Ishikawa (cell line): ENCODE results near the gene PKP3.

Source experiments
- CEBPB ChIP-seq: IDR thresholded peaks from 2 replicates; pipeline ENCODE4 v1.6.1; 2012
- CREB1 ChIP-seq: IDR thresholded peaks from 2 replicates; pipeline ENCODE4 v1.6.1; 2012; ENCODE audit warnings: low read depth
- EP300 ChIP-seq: IDR thresholded peaks from 2 replicates; pipeline ENCODE4 v1.6.1; 2012; ENCODE audit warnings: borderline replicate concordance
- FOXM1 ChIP-seq: IDR thresholded peaks from 2 replicates; pipeline ENCODE4 v1.6.1; 2012; ENCODE audit warnings: low read depth, borderline replicate concordance
- NFIC ChIP-seq: IDR thresholded peaks from 2 replicates; pipeline ENCODE4 v1.6.1; 2012
- RAD21 ChIP-seq: IDR thresholded peaks from 2 replicates; pipeline ENCODE4 v1.6.1; 2012; ENCODE audit warnings: low read depth
- TAF1 ChIP-seq: IDR thresholded peaks from 2 replicates; pipeline ENCODE4 v1.6.1; 2012; ENCODE audit warnings: low read depth, mild to moderate bottlenecking
- YY1 ChIP-seq: IDR thresholded peaks from 2 replicates; pipeline ENCODE4 v1.6.1; 2012; ENCODE audit warnings: low read depth
- ZBTB7A ChIP-seq: IDR thresholded peaks from 2 replicates; pipeline ENCODE4 v1.6.1; 2012; ENCODE audit warnings: low read depth
- TF ChIP-seq, protein P1 (sequence below): IDR thresholded peaks from 2 replicates; pipeline ENCODE4 v1.6.1; 2012
- TF ChIP-seq, protein P2 (sequence below): IDR thresholded peaks from 2 replicates; pipeline ENCODE4 v1.6.1; 2012

DNA sequence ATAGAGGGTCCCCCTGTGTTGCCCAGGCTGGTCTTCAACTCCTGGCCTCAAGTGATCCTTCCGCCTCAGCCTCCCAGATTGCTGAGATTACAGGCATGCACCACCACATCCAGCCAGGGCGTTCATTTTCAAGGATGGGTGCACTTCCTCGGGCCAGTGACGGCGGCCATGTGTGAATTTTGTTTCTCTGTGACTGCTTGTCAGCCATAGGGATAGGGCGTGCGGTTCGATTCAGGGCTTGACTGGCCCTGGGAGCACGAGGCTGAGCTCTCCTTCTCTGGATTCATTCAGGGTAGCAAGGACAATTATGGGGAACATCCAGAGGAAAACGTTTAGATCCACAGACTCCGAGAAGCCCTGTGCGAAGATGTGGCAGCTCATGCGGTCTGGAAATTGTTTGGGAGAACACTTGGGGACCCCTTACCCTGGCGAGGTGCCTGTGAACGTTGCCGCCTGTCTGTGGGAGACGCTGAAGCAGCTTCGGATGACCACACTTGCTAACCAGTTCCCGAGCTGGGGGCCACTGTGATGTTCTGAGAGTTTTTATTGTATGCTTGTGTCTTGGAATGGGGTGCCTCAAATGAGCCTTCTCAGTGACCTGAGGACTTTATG lies 59.0 kb downstream of the PKP3 start:
- TF ChIP-seq, protein P1, sequence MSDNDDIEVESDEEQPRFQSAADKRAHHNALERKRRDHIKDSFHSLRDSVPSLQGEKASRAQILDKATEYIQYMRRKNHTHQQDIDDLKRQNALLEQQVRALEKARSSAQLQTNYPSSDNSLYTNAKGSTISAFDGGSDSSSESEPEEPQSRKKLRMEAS, result no peak
- TF ChIP-seq TAF1 (no peak), FOXM1 (no peak), NFIC (no peak), ZBTB7A (no peak), CREB1 (no peak), YY1 (no peak), RAD21 (no peak), CEBPB (no peak), EP300 (no peak)
- TF ChIP-seq, protein P2, sequence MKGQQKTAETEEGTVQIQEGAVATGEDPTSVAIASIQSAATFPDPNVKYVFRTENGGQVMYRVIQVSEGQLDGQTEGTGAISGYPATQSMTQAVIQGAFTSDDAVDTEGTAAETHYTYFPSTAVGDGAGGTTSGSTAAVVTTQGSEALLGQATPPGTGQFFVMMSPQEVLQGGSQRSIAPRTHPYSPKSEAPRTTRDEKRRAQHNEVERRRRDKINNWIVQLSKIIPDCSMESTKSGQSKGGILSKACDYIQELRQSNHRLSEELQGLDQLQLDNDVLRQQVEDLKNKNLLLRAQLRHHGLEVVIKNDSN, result no peak
